Measurements from ENCODE around the gene CIAO2A. TPM values are rescaled to one million over a fixed set of nuclear protein-coding genes. Genes with fewer than 3 reads are reported as not detected.

The CIAO2A gene
- total RNA-seq, 2 donors from 2014 or later: 47.2 to 133 TPM

DNA sequence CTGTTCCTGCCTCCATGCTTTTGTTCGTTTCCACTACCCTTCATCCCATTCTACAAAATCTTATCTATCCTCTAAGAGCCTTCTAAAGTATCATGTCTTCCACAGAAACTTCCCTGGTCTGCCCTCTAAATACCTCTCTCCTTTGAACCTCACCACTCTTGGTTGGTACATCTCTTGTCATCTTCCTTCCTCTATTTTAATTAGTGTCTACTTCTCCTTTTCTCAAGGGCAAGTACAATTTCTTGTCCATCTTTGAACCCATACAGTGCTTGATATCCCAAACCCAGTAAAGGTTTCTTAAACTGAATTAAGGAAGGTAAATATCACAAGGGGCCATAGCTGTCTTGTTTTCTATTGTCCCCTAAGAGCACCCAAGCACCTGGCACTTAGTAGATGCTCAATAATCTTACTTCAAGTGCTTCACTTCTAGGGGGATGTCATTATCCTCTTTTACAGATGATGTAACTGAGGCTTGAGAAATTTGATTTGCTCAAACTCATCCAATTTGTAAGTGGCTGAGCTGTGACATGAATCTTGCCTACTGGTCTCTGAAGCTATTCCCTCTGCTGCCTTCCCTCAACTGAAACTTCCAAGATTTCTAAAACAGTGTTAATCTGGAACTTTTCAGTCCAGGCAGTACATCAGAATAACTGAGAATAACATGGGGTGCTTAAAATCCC is 44.7 kb downstream of the CIAO2A start:
- no peak for DNase-seq (ENCODE audit: low spot score)
- 88% methylated on average over 1 of the region's 1 CpG for WGBS
- no peak overlapping the region for H3K4me3 ChIP-seq
- intact Hi-C loops (cut with DNase I): loop anchor here (5.0 to 10.0 kb wide), 2 partner anchors 104 to 297 kb away; no protein-coding TSS in a partner anchor
- H3K27ac ChIP-seq: no peak overlapping the region
- no peaks in the 10 kb centered on the region for H3K27me3 ChIP-seq (replicated peaks; ENCODE audit: insufficient read depth)
- no peaks in the 10 kb centered on the region for H3K36me3 ChIP-seq
- TF ChIP-seq, protein P1, sequence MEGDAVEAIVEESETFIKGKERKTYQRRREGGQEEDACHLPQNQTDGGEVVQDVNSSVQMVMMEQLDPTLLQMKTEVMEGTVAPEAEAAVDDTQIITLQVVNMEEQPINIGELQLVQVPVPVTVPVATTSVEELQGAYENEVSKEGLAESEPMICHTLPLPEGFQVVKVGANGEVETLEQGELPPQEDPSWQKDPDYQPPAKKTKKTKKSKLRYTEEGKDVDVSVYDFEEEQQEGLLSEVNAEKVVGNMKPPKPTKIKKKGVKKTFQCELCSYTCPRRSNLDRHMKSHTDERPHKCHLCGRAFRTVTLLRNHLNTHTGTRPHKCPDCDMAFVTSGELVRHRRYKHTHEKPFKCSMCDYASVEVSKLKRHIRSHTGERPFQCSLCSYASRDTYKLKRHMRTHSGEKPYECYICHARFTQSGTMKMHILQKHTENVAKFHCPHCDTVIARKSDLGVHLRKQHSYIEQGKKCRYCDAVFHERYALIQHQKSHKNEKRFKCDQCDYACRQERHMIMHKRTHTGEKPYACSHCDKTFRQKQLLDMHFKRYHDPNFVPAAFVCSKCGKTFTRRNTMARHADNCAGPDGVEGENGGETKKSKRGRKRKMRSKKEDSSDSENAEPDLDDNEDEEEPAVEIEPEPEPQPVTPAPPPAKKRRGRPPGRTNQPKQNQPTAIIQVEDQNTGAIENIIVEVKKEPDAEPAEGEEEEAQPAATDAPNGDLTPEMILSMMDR (IDR thresholded peaks at IDR 0.05): no peak
- no peak for TF ChIP-seq POLR2A (IDR thresholded peaks at IDR 0.05)
- no peak for TF ChIP-seq POLR2AphosphoS5 (IDR thresholded peaks at IDR 0.05)
- no peaks in the 10 kb centered on the region for H3K4me1 ChIP-seq (replicated peaks)
- no peaks in the 10 kb centered on the region for H3K9me3 ChIP-seq

DNA sequence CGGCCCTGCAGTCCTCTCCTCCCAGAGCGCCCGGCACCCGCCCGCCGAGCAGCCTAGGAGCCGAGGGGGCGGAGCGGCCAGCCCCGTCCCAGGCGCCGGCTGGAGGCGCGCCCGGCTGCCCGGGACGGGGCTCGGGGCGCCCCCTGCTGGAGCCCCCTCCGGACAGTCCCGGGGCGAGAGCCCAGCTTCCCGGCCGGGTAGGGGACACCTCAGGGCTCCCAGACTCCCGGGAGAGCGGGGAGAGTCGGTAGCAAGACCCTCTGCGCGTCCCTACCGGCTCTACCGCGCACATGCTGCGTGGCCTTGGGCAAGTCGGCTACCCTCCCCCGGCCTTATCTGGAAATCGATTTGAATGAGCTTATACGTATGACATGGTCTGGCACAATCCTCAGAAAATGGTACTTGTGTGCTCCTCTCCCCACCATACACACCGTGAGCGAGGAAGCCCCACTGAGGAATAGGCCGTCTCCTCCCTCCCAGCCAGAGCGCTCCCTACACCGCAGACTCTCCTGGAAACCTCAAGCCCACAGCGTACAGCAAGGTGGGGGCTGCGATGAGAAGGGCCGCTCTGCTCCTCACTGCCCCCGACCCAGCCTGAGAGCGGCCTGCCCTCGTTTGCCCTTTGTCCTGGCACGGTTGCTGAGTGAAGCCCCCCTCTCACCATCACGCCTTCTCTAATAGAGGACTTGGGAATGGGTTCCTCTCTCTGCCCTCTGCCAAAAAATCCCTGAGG is 47.1 kb downstream of the CIAO2A start, which contains the start of gene DAPK2:
TSS of gene DAPK2 (minus strand) at position 65 of the 733 bp plus-strand sequence. CDS start 6,224 bp downstream, outside the sequence.
- no peaks in the 10 kb centered on the region for H3K9me3 ChIP-seq
- peak within 1 kb of the TSS; percentile 4 to 26 for H3K27ac ChIP-seq
- H3K4me1 ChIP-seq (replicated peaks): no peaks in the 10 kb centered on the region
- no peaks in the 10 kb centered on the region for H3K27me3 ChIP-seq (replicated peaks; ENCODE audit: insufficient read depth)
- no peaks in the 10 kb centered on the region for H3K36me3 ChIP-seq
- peak; percentile 51 for DNase-seq (ENCODE audit: low spot score)
- H3K4me3 ChIP-seq: peak within 1 kb of the TSS; percentile 50 to 63
- 12% methylated on average over 35 of the region's 50 CpGs for WGBS
- intact Hi-C loops (cut with DNase I): loop anchor here (5.0 to 10.0 kb wide), 2 partner anchors 102 to 294 kb away; no protein-coding TSS in a partner anchor
- no peak for TF ChIP-seq POLR2A (IDR thresholded peaks at IDR 0.05)
- TF ChIP-seq, protein P1 (IDR thresholded peaks at IDR 0.05): peak; percentile 69 to 92 (median 80)

DNA sequence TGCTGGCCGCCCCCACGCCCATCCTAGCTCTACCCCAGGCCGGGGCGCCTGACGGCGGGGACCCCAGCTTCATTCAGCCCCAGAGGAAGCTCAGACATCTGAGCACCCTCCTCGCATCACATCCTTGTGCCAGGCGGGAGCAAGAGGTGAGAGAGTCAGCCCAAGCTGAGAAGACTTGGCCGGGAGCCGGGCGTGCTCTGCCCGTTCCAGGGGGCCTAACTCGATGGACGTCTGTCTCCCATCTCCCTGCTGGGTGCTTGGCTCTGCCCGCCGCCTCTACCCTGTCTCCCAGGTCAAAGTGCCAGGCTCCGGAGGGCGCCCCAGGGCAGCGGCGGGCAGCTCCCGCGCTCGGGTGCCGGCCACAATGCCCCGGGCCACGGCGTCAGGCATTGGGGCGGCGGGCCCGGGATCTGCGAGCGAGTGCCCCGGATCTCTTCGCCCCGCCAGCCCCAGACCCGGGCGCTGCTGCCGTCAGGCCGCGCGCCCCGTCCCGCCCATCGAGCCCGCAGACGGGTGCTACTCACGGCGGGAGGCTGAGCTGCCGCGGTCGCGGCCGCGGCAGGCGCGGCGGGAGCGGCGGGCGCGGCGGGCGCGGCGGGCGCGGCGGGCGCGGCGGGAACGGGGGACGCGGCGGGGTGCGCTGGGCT is 47.7 kb downstream of the CIAO2A start:
- peak overlapping the region in 1 of 2 donors; percentile 4 for H3K27ac ChIP-seq
- H3K4me1 ChIP-seq (replicated peaks): no peaks in the 10 kb centered on the region
- 9% methylated on average over 66 of the region's 76 CpGs for WGBS
- TF ChIP-seq, protein P1 (IDR thresholded peaks at IDR 0.05): no peak
- TF ChIP-seq POLR2A (IDR thresholded peaks at IDR 0.05) (no peak), POLR2AphosphoS5 (IDR thresholded peaks at IDR 0.05) (no peak)
- no peak for DNase-seq (ENCODE audit: low spot score)
- H3K9me3 ChIP-seq: no peaks in the 10 kb centered on the region
- H3K36me3 ChIP-seq: no peaks in the 10 kb centered on the region
- H3K4me3 ChIP-seq: peak overlapping the region; percentile 50 to 63
- intact Hi-C loops (cut with DNase I): loop anchor here (5.0 to 10.0 kb wide), 2 partner anchors 101 to 294 kb away; no protein-coding TSS in a partner anchor
- no peaks in the 10 kb centered on the region for H3K27me3 ChIP-seq (replicated peaks; ENCODE audit: insufficient read depth)

DNA sequence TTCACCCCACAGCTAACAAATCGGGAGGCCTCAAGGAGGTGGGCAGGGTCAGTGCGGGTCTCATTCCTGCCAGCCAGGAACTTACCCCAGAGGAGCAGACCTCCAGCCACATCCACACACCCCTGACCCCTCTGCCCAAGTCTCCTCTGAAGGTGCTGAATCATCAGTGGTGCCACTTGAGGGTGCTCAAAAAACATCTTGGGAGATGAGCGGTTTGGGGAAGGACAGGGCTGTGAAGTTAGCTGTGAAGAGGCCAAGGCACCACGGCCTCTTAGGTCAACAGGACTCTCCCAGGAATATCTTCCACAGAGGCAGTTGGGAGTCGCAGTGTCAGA is 48.6 kb downstream of the CIAO2A start:
- Histone ChIP-seq H3K36me3 (no peaks in the 10 kb centered on the region), H3K27me3 (replicated peaks; ENCODE audit: insufficient read depth) (no peaks in the 10 kb centered on the region), H3K4me3 (no peak overlapping the region), H3K9me3 (no peaks in the 10 kb centered on the region), H3K27ac (no peak overlapping the region), H3K4me1 (replicated peaks) (no peaks in the 10 kb centered on the region)
- DNase-seq (ENCODE audit: low spot score): no peak
- WGBS: 89% methylated on average over 5 of the region's 5 CpGs
- no peak for TF ChIP-seq POLR2AphosphoS5 (IDR thresholded peaks at IDR 0.05)
- TF ChIP-seq POLR2A (IDR thresholded peaks at IDR 0.05): no peak
- TF ChIP-seq, protein P1 (IDR thresholded peaks at IDR 0.05): no peak
- intact Hi-C loops (cut with DNase I): loop anchor here (5.0 to 10.0 kb wide), 2 partner anchors 100 to 293 kb away; no protein-coding TSS in a partner anchor
